Measurements from ENCODE around the gene ZBTB16.

The ZBTB16 gene

DNA sequence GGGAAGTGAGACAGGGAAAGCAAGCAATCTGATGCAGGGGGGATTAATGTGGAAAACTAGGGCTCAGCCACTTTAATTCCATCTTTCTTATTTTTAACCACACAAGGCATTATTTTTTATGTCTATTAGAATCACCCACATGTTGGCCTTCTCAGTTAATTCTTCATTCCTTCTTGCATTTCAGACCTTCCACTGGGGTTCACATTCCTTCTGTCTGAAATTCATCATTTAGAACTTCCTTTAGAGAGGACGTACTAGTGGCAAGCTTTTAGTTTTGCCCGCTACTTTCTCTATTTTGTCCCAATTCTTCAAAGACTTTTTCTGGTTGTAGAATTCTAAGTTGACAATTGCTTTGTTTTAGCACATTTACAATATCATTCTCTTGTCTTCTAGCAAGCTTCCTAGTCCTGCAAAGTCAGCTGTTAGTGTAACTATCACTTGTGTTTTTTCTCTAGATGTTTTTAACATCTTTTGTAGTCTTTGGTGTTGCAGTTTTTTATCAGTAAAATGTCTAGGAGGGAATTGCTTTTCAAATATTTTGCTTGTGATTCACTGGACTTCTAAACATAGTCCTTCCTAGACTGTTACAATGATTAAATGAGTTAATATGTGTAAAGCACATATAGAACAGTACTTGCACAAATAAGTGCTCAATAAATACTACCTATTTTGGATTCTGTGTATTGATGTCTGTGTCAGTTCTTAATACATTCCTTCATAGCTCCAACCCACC, 231.2 kb downstream of the ZBTB16 start:
- no peak for DNase-seq

GRCh38 chr11:114291381-114291780, 231.9 kb downstream of the ZBTB16 start:
- no peak for DNase-seq

DNA sequence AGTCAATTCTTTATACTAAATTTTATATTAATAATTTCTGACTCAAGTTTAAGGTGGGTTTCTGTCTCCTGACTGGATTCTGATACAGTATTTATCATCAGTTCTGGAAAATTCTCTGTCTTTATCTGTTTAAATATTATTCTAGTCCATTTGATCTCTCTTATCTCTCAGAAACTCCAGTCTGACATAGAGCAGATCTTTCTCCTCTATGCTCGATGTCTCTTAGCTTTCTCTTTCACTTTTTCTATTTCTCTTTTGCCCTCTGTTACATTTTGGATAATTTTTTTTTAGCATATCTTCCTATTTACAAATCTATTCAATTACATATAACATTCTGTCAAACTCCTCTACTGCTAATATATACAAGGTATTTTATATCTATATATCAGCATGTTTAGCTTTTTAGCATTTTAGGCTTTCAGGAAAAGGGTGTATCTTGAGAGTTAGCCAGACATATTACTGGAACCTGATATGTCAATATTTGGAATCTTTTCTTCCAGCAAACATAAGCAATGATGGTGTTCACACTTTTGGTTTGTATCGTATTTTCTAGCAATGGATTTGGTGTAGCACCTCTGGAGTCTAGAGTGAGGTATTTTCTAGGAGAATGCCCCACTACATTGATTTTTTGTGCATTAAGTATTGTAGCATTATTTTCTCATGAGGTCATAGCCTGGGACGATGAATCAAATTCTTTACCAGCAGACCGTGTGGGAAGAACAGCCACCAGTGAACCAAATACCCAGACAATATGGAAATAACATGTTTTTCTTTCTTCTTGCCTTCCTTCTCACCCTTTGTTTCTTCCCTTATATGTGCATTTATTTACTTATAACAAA, 232.6 kb downstream of the ZBTB16 start:
- no peak for DNase-seq

DNA sequence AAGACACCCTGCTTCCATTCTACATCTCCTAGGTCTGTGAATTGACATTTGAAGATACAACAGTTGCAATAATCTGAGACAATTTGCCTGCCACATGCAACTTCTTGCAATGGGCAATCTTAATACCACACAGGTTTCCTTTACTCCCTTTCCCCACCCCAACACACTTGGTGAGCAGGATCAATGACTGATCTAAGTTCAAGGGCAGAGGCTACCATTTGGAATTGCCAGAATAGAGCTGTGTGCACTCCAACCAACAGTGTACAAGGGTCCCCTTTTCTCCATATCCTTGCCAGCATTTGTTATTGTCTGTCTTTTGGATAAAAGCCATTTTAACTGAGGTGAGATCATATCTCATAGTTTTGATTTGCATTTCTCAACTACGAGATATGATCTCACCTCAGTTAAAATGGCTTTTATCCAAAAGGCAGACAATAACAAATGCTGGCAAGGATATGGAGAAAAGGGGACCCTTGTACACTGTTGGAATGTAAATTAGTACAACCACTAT, 233.7 kb downstream of the ZBTB16 start:
- DNase-seq = no peak

DNA sequence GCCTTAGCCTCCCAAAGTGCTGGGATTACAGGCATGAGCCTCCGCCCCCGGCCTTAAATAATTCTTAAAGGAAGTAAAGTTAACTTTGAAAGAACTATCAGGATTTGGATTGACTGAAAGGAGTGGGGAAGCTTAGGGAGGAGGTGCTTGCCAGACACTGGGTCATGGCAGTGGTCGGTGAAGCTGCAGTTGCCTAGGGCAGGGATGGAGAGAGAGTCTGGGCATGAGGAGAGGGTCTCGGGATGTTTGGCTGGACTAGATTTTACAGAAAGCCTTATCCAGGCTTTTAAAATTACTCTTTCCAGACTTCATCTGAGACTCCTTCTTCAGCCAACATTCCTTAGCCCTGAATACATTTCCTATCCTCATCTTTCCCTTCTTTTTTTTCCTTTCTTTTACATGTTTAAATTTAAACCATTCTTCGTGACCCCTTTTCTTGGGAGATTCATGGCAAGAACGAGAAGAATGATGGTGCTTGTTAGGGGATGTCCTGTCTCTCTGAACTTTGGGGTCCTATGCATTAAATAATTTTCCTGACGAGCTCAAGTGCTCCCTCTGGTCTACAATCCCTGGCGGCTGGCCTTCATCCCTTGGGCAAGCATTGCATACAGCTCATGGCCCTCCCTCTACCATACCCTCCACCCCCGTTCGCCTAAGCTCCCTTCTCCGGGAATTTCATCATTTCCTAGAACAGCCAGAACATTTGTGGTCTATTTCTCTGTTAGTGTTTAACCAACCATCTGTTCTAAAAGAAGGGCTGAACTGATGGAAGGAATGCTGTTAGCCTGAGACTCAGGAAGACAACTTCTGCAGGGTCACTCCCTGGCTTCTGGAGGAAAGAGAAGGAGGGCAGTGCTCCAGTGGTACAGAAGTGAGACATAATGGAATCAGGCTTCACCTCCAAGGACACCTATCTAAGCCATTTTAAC, 236.4 kb downstream of the ZBTB16 start, which contains the start of gene NNMT:
Gene NNMT, plus strand, starts transcription at position 724 of the 929 bp plus-strand sequence. Its CDS starts 158 bp downstream, at position 882.
- no peak for DNase-seq

DNA sequence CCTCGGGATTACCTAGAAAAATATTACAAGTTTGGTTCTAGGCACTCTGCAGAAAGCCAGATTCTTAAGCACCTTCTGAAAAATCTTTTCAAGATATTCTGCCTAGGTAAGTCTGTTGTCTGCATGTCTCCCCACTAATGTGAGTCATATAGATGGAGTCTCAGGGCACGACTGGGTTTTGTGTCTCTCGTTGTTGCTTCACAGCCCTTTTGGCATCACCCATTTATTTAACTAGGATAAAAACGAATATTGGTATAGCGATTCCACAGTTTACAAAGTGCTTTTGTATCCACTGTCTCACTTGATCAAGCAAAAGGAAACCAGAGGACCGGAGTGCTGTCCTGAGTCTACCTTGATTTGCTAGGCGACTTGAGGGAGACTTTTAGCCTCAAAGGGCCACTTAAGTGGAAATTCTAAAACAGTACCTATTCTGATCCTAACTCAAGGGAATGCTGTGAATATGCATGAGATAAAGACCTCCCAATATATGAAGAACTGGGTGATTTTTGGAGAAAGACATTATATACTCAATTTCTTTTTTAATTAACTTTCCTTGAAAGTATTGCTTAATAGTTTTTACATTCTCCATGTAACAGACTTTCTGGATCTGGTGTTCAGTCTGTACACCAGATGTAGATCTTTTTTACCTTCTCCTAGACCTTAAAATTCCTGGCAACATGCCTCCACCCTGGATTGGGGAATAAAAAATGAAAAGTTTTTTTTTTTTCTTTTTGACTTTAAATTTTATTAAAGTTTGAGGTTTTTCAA, 237.3 kb downstream of the ZBTB16 start:
- no peak for DNase-seq

DNA sequence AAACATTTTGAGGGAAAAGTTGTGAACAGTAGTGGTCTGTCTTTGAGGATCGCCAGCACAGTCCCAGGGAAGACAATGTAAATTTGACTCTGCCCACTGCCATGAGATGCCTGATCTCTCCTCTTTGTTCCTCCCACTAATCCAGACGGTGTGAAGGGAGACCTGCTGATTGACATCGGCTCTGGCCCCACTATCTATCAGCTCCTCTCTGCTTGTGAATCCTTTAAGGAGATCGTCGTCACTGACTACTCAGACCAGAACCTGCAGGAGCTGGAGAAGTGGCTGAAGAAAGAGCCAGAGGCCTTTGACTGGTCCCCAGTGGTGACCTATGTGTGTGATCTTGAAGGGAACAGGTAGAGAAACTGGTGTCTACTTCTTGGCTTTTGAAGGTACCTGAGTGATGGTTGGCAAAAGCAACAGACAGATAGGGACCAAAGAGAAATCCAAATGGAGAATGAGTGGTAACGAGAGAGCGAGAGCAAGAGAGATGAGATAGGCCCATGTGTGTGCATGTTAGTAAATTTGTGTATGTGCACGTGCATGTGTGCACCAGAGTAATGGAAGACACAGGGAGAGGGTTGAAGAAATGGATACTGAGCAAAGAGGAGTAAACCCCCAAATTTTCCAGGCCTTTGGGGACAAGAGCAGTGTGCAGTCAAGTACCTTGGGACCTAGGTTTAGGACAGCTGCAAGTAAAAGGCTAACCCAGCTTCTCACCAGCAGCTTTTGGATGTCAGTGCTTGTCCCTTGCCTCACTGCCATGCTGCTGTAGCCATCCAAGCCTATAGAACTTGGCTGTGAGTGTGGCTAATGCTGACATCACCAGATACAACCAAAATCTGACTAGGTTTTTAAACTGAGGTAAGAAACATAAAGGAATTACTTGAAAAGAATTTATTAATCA, 238.5 kb downstream of the ZBTB16 start:
- DNase-seq = no peak

DNA sequence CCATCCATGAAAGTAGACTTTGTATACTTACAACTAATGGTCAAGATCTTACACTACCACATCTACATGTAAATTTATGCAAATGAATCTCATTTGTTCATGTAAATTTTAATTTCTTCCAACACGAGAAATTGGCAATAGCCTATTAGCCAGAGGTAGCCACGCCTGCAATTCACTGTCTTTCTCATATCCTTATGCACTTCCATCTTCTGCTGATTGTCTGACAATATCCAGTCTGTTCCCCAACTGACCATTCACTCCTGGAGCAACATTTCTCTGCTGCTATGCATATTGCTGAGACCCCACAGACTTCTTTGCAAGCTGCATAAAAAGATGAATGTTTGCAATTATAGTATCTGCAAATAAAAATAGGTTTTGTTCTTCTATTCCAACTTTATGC, 239.2 kb downstream of the ZBTB16 start:
- no peak for DNase-seq

Data from NCI-H187 (cell line).